GM21529 (cell line): ENCODE results near the gene FCGR1A.
"Not testable (repeated sequence)": the region's sequence is repeated elsewhere in the genome, so short reads cannot be mapped to it uniquely, and the experiment has no call there.

Experiments used
- ATAC-seq: cut with Tn5 transposase; IDR thresholded peaks from one replicate; pipeline ENCODE4 v1.9.1; 2021; ENCODE audit not compliant: unreplicated experiment

Gene FCGR1A

GRCh38 chr1:149831764-149832315 lies 49.3 kb downstream of the FCGR1A start:
- ATAC-seq = not testable (repeated sequence)

DNA sequence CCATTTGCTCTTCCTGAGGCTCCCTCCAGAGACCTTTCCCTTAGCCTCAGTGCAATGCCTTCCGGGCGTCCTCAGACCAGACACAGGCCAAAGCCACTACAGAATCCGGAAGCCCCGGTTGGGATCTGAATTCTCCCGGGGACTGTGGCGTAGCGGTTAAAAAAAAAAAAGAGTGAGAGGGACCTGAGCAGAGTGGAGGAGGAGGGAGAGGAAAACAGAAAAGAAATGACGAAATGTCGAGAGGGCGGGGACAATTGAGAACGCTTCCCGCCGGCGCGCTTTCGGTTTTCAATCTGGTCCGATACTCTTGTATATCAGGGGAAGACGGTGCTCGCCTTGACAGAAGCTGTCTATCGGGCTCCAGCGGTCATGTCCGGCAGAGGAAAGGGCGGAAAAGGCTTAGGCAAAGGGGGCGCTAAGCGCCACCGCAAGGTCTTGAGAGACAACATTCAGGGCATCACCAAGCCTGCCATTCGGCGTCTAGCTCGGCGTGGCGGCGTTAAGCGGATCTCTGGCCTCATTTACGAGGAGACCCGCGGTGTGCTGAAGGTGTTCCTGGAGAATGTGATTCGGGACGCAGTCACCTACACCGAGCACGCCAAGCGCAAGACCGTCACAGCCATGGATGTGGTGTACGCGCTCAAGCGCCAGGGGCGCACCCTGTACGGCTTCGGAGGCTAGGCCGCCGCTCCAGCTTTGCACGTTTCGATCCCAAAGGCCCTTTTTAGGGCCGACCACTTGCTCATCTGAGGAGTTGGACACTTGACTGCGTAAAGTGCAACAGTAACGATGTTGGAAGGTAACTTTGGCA lies 50.0 kb downstream of the FCGR1A start:
- ATAC-seq = peak; percentile 63

- ATAC-seq = not testable (repeated sequence)
Measured at GRCh38 chr1:149833144-149833543, 50.6 kb downstream of the FCGR1A start.

DNA sequence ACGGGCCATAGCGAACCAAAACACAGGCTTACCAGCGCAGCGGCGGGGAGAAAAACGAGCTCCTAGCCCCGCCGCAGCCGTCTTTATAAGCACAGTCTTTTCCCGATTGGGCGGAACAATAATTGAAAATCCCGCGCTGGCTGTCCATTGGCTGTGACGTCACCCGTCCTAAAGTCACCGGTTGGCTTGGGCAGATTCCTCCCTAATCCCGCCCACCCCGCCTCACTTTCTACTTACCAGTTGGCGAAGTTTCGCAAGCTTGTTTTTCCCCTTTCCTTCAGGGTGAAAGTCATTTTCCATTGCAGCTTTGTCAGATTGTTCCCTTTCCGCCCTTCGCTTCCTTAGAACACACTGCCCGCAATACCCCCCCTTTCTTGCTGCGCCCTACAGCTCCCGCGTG lies 58.7 kb downstream of the FCGR1A start:
- ATAC-seq = peak; percentile 26
